Measurements from ENCODE around the gene MTMR6. TPM values are rescaled to one million over a fixed set of nuclear protein-coding genes. Genes with fewer than 3 reads are reported as not detected.

Gene MTMR6
- total RNA-seq, 4 donors from 2014 or later, result 25.1 to 34.1 (median 28.5) TPM

- peaks cover 0 to 5% of the 10 kb centered on the region in 2 donors for H3K4me1 ChIP-seq
- H3K27ac ChIP-seq, result no peak overlapping the region
- H3K9me3 ChIP-seq, result no peaks in the 10 kb centered on the region
- H3K4me3 ChIP-seq (replicated peaks in 1 of 3), result no peak overlapping the region
- WGBS, 2 donors, result 98% methylated on average over 1 of the region's 1 CpG
- no peak for DNase-seq
- intact Hi-C loops (cut with DNase I), result no loop called here
- peaks cover 7 to 13% of the 10 kb centered on the region in 2 donors for H3K36me3 ChIP-seq
- H3K27me3 ChIP-seq, result no peaks in the 10 kb centered on the region
- TF ChIP-seq POLR2A (IDR thresholded peaks at IDR 0.05), result no peak
- no peak for TF ChIP-seq CTCF (IDR thresholded peaks at IDR 0.05)
These were observed 39.2 kb downstream of the MTMR6 start for GRCh38 chr13:25248071-25248470.

- no peaks in the 10 kb centered on the region for H3K9me3 ChIP-seq
- H3K4me3 ChIP-seq (replicated peaks in 1 of 3), result no peak overlapping the region
- no peak overlapping the region for H3K27ac ChIP-seq
- peaks cover 0 to 5% of the 10 kb centered on the region in 2 donors for H3K4me1 ChIP-seq
- TF ChIP-seq POLR2A (IDR thresholded peaks at IDR 0.05) (no peak), CTCF (IDR thresholded peaks at IDR 0.05) (no peak)
- peaks cover 7 to 13% of the 10 kb centered on the region in 2 donors for H3K36me3 ChIP-seq
- no peak for DNase-seq
- H3K27me3 ChIP-seq, result no peaks in the 10 kb centered on the region
- intact Hi-C loops (cut with DNase I), result no loop called here
These were observed 39.9 kb downstream of the MTMR6 start for GRCh38 chr13:25247360-25247759.

GRCh38 chr13:25244123-25244522 is 43.2 kb downstream of the MTMR6 start:
- TF ChIP-seq CTCF (IDR thresholded peaks at IDR 0.05), result no peak
- TF ChIP-seq POLR2A (IDR thresholded peaks at IDR 0.05), result no peak
- Histone ChIP-seq H3K36me3 (no peaks in the 10 kb centered on the region), H3K4me3 (replicated peaks in 1 of 3) (no peak overlapping the region), H3K27me3 (no peaks in the 10 kb centered on the region), H3K27ac (no peak overlapping the region), H3K4me1 (peaks cover 0 to 5% of the 10 kb centered on the region in 2 donors), H3K9me3 (no peaks in the 10 kb centered on the region)
- no peak for DNase-seq
- intact Hi-C loops (cut with DNase I), result no loop called here
- 94 to 99% methylated on average over 6 of the region's 6 CpGs for WGBS, 2 donors

GRCh38 chr13:25242956-25243355 is 44.3 kb downstream of the MTMR6 start:
- no peak overlapping the region for H3K4me3 ChIP-seq (replicated peaks in 1 of 3)
- no peaks in the 10 kb centered on the region for H3K4me1 ChIP-seq
- TF ChIP-seq CTCF (IDR thresholded peaks at IDR 0.05) (no peak), POLR2A (IDR thresholded peaks at IDR 0.05) (no peak)
- DNase-seq, result no peak
- intact Hi-C loops (cut with DNase I), result no loop called here
- WGBS, 2 donors, result 81 to 84% methylated on average over 3 of the region's 3 CpGs
- no peaks in the 10 kb centered on the region for H3K27me3 ChIP-seq
- no peaks in the 10 kb centered on the region for H3K9me3 ChIP-seq
- no peaks in the 10 kb centered on the region for H3K36me3 ChIP-seq
- H3K27ac ChIP-seq, result no peak overlapping the region

- H3K36me3 ChIP-seq, result no peaks in the 10 kb centered on the region
- no peaks in the 10 kb centered on the region for H3K9me3 ChIP-seq
- TF ChIP-seq CTCF (IDR thresholded peaks at IDR 0.05) (no peak), POLR2A (IDR thresholded peaks at IDR 0.05) (no peak)
- DNase-seq, result no peak
- H3K27me3 ChIP-seq, result no peaks in the 10 kb centered on the region
- H3K27ac ChIP-seq, result no peak overlapping the region
- intact Hi-C loops (cut with DNase I), result no loop called here
- no peaks in the 10 kb centered on the region for H3K4me1 ChIP-seq
- H3K4me3 ChIP-seq (replicated peaks in 1 of 3), result no peak overlapping the region
- 0% methylated on average over 1 of the region's 1 CpG for WGBS, 2 donors
These were observed 46.3 kb downstream of the MTMR6 start for GRCh38 chr13:25241007-25241406.

Data from thyroid gland (tissue), 4 donors.